ENCODE measurements around the gene WAC.
"Not testable (repeated sequence)": the region's sequence is repeated elsewhere in the genome, so short reads cannot be mapped to it uniquely, and the experiment has no call there.

The WAC gene

DNA sequence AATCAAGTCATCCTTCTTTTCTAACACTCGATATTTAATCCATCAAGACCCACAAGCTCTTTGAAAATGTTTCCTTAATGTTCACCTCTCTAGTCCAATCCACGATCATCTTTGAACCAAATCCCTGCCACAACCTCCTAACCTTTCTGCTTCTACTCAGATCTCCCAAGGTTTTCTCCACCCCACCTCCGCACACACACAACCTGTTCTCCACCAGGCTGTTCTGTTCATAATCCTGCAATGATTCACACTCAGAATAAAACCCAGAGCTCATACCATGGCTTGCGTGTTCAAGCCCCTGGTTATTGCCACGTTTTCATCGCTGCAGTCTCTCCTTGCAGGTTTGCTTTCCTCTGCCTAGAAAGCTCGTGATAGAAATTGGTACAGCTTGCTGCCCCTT lies 90.6 kb downstream of the WAC start:
- DNase-seq = no peak

DNA sequence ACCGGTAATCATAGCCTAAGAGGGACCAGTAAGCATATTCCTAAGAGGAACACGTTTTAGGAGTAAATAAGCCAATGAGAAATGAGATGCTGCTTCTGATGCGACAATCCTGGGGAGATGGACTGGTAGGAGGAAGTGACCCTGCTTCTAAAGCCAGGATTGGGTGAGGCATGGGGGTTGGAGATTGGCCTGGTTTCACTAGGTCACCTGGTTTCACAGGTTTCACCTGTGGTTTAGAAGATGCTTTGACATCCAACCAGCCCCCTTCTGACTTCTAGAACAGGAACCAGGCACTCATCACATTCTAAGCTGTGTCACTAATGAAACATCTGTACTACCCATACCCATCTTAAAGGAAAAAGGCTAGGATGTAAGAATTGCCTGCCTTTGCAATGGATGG lies 91.4 kb downstream of the WAC start:
- DNase-seq = no peak

DNA sequence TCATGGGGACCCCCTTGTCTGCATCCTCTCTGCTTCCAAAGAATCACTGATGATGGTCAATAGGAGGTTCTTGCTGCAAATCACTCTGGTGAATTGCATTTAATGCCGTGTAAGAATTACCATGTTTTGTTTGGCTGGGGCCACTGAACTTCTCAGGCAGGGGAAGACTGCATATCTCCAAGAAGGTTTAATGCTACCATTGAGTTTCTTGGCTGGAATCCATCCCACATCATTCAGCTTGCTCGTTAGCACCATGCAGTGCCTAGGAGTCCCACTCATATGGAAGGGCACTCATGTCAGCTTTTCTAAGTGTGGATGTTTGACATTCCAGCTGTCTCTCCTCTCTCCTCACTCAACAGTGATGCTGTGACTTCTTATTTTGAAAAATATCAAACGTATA lies 94.2 kb downstream of the WAC start:
- DNase-seq = no peak

DNA sequence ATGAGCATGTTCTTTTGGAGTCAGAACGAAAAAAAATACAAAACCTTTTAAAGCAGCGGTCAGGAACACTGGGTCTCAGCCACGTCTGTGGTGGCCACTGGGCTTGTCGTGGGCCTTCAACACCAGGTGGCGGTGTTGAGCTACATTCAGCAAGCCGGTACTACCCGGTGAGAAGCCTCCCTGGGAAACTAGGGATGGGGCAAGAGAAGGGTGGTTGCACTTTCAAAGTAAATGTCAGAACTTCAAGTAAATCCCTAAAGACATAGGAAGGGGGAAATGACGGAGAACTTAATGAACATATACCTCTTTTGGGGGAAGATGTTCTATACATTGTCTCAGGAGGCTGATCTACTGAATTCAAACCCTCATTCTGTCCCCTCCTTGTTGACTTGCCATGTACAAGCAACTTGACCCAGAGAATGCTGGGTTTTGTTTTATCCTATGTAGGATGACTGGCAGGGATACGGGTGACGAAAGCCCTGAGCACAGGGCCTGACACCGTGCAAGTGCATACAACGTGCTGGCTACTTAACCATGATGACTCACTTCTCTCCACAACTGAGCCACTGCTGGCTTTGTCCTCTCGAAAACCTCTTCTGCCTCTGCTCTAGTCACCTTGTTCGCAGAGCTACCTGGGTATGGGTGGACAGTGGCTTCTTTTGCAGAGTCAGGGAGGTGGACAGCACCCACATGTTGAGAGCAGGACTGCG lies 95.4 kb downstream of the WAC start:
- DNase-seq = peak; percentile 74

DNA sequence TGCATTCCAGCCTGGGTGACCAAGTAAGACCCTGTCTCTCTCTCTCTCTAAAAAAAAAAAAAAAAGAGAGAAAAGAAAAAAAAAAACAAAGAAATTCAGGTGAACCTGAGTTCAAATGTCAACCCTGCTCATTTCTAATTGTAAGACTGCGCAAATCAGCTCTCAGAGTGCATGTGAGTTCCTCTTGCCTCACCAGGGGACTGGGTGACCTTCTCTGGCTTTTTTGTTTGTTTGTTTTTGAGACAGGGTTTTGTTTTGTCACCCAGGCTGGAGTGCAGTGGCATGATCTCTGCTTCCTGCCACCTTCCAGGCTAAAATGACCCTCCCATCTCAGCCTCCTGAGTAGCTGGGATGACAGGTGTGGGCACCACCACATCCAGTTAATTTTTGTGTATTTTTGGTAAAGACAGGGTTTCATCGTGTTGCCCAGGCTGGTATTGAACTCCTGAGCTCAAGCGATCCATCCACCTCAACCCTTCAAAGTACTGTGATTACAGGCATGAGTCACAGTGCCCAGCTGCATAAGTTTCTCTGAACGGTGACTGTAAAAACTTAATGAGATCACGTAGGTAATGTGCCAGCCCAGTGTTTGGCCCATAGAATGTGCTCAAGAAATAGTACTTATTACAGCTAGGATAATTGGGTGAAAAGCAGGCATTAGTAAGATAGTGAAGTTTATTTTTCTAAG lies 99.1 kb downstream of the WAC start:
- no peak for DNase-seq

DNA sequence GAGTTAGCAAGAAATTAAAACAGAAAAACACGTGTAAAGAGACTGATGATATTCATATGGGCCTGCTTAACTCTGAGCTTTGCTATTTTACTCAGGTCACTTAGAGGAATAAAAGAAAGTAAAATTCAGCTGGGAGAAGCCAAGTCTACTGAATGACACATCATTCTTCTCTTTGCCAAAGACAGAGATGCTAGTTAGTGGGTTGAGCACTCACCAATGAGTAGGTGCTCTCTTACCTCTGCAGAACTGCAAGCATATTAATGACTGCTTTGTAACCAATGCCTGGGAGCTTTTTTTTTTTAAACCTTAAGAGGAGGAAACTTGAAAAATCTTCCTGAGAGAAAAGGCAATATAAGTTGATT lies 99.6 kb downstream of the WAC start:
- no peak for DNase-seq

DNA sequence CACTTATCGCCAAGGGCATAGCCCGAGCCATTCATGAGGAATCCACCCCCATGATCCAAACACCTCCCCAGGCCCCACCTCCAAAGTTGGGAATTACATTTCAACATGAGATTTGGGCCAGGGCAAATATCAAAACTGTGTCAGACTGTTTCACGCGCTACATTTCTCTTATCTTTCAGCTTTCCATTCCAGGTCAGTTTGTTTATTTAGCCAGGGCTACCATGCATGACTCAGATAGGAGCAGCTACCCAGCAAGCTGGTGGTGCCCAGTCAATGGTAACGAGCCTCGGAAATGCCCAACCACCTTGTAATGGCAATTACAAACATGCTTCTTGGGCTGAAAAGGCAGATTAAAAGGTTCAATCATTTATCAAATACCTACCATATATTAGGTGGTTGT lies 100.8 kb downstream of the WAC start:
- DNase-seq = no peak

DNA sequence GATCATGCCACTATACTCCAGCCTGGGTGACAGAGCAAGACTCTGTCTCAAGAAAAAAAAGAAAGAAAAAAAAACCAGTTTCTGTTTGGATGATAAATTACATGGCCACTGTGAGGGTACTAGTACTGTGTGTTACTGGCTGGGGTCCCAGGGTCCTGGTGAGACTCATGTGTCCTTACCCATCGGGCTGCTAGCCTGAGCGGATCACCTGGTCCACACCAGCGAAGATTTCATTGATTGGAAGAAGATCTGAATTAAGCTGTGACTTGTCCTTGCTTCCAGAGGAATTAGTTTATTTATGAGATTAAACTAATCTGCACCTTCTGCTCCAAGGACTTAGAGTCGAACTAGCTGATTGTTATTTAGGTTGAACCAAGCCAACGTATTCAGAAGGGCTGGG lies 104.4 kb downstream of the WAC start:
- DNase-seq = no peak

DNA sequence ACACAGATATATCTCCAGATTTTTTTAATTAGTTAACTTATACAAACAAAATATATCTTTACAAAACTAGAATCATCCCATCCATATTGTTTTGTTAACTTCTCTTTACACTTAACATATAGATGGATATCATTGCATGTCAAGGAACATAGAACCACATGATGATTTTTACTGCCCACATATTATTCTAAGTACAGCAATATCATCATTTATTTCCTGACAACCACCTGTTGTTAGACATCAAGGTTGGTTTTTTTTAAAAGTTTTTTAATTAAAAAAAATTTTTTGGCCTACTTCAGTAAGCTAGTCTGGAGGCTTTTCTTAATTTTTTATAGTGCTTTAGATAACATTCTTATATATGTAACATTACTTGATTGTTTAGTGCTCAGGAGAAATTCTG lies 105.5 kb downstream of the WAC start:
- DNase-seq = no peak

DNA sequence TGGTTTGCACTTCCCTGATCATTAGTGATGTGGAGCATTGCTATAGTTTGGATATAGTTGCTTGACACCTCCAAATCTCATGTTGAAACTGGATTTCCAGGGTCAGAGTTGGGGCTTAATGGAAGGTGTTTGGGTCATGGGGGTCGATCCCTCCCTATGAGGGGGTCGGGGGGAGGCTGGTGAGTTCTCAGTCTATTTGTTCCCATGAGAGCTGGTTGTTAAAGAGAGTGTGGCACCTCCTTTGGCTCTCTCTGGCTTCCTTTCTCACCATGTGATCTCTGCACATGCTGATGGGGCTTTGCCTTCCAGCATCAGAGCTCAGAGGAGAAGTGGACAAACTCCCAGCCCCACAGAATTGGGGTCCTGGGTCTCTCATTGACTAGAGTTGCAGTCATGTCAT lies 107.6 kb downstream of the WAC start:
- no peak for DNase-seq

DNA sequence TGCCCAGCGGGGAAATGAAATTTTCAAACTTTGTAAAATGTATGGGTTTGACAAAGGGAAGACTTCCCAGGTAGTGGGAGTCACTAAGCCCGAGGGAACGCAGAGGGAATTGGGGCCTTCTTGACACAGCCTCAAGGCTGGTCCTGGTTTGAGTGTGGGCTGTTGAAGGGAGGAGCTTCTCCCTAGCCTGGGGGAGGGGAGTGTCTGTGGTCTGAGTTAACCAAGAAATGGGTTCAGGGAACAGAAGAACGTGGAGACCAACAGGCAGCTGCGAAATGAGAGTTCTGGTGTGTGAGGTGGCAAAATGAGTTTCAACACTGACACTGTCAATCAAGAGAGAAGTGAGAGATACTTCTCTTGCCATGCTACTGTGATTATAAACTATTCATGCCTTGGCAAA lies 111.7 kb downstream of the WAC start:
- no peak for DNase-seq

DNA sequence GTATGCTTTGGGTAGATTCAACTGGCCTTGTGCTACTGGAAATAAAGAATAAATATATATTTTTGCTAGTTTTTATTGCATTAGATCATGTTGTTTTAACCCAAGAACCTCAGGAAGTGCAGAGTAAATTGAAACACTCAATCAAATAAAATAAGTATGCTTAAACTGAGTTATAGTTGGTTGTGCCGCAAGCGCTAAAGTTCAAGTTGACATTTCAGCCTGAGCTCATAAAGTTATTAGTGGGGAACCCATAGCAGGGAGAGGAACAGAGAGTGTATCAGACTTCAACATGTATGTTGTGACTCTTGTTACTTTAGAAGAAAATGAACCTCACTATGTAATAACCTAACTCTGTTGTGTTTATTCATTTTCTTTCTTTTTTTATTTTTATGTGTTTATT lies 119.2 kb downstream of the WAC start:
- no peak for DNase-seq

DNA sequence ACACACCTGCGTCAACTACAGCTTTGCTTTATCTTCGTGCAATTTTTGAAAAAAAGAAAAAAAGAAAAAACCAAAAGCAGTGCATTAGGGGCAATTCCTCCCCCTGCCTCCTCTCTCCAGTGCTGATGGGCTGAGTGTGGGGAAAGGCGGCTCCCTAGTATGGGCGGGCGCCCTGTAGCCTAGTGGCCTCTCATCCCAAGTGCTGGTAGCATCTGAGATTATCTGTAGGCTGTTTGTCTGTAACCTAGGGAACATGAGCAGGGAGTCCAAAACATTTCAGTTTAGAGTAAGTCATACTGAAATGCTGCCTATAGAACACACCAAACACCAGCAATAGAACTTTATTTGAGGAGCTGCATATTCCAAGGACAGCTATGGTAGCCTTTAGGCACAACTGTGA lies 119.8 kb downstream of the WAC start:
- DNase-seq = no peak

DNA sequence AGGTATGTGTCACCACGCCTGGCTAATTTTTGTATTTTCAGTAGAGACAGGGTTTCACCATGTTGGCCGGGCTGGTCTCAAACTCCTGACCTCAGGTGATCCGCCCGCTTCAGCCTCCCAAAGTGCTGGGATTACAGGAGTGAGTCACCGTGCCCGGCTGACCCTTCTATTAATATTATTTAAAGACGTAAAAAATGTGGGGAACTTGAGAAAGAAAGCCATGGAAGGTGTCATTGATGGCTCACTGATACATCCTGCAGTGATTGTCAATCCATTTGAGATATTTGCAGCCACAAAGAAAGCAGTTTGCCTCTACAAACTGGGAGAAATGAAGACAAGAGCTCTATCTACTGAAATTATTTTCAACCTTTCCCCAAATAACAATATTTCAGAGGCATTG lies 125.9 kb downstream of the WAC start:
- not testable (repeated sequence) for DNase-seq

DNA sequence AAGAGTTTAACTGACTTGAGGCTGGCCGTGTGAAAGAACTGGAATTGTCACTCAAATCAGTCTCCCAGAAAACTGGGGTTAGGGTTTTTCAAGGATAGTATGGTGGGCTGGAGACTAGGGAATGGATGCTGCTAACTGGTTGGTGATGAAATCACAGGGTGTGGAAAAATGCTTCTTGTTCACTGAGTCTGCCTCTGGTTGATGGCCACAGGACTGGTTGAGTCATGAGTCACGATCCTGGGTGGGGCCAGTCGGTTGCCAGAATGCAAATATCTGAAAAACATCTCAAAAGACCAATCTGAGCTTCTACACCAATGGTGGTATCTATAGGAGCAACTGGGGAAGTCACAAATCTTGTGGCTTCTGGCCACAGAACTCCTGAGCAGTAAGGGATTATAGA lies 128.1 kb downstream of the WAC start:
- DNase-seq = no peak

DNA sequence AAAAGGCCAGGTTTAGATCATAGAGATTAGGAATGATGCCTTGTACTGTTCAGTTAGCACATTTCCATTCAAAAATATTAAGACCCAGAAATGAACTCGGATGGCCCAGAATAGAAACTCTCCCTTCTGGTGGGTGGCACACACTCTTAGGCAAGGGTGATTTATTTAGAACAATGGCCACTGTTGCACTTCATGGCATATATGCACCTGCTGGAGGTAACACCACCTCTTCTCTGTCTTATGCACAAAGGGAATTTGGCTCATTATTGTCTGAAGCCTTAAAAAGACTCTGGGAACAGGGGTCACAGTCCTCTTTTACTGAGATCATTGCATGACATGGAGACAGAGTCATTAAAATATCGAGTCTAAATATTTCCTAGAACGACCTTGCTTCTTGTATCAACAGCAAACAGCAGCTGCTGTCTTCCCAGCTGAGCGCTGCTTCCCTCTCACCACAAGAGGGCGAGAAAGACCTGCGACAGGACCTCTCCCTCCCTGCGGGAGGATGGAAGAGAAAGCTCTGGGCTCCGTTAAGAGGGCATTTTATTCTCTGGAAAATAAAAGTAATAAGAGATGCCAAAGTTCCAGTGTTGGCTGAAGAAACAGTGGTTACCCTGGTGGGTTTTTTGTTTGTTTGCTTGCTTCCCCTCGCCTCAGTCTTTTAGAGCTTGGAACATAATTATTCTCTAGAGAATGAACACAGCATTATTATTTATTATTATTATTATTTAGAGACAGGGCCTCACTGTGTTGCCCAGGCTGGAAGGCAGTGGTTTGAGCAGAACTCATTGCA lies 130.9 kb downstream of the WAC start:
- peak; percentile 89 for DNase-seq

DNA sequence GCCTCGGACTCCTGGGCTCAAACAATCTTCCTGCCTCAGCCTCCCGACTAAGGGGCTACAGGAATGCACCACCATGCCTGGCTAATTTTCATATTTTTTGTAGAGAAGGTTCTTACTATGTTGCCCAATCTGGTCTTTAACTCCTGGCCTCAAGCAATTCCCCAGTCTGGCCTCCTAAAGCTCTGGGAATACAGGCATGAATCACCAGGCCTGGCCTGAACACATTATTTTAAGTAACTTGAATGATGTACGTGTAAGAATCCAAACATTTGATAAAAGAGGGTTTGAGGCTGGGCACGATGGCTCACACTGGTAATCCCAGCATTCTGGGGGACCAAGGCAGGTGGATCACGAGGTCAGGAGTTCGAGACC lies 131.4 kb downstream of the WAC start:
- DNase-seq = no peak

DNA sequence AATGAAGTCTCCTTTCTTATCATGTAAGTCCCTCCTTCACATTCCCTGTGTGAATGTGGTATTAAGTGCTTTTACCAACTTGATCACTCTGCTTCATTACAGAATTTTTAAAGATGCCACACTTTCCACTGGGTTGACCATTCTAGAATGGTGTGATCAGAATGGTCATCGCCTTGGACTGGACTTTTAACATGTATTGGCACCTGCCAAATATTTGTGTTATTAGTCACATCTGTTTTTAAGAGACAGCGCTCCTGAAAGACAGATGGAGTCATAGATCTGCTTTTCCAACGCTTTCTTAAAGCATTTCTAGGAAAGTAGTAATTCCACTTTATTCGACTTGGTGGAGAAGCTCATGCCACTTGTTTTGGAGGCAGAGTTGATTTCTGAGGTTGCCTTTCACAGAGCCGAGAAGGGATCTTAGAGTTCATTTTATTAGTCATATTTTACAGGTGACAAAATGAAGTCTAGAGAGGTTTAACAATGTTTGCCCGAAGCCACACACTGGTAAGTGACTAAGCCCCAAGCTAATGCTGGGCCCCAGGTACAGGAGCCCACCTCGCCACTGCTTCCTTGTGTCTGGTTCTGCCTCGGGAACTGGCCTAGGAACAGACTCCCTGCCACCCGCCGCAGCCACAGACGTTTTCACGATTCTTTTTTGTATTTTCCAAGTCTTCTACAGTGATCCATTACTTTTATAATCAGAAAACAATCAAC lies 134.0 kb downstream of the WAC start:
- DNase-seq = no peak

DNA sequence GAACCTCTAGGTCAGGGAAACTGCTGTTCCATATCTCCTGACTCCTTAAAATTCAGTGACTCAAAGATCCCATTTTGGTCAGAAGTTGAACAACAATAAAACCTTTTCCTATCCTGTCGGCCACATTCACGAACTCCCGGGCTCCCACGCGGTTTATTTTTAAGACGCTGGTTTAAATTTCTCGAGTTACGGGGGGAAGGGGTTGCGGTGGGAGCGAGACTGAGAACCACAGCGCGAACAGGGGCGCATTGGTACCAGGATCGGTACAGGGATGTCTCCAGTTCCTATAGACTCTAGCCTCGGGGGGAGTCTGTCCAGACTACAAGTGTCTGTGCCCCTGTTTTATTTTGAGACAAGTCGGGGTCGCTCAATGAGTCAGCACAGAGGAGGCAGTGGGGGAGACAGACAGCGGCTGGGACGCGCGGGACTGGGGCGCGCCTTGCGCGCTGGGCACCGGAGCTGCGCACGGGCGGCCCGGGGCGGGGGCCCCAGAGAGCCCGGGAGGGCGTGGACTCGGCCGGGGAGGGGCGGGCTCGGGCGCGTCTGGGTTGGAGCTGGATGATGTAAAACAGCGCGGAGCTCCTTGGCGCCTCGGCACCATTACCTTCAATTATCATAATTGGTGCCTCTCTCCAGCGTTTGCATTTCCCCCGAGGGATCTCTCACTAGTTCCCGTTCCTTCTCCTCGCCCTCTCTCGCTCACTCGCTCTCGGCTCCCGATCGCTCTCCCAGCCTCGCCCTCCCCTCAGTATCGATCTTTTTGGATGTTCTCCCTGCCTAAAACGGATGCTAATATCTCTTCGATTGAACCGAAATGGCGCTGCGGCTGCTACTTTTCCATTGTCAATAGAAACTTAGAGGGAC lies 135.7 kb downstream of the WAC start:
- DNase-seq = peak; percentile 76

DNA sequence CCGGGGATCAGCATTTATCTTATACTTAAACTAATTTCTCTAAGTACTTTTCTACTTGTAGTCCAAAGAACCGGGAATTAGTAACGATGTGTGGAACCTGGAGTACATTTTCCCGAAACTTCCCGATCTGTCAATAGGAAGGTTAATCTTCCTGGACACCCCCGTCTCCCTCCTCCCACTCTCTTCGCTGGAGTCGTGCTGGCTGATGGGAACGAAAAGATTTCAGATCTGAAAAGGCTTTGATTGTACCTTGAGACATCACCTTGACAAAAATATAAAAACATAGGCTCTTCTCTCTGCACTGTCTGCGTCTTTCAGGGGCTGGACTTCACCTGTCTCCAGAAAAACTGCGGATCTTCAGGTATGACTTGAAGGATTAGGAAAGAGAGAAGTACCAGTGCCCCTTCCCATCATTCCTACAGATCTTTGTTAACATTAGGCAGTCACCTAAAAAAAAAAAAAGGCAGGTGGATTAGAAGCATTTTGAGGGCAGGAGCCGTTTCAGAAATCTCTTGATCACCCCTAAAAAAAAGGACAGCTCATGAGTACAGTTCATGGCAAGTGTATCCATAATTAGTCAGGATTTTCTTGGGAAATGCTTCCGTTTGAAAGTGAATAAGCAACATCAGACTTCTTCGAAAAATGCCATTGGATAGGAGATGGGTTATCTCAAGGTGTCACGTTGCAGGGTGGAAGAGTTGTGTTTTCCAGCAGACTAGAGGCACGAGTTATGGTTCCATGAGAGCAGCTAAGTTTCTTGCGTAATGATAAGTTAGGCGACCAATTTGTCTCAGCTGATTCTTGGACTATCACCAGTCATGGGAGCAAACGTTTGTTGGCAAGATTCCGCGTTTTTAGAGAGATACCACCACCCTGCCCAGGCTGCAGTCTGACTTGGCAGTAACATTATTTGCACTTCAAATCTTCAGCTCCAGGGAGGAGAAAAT lies 136.6 kb downstream of the WAC start:
- no peak for DNase-seq
